Cardiac septum (tissue), 1 donor: ENCODE measurements around the gene ZBTB24. TPM values are rescaled to one million over a fixed set of nuclear protein-coding genes. Genes with fewer than 3 reads are reported as not detected.
A peak's percentile ranks its signal among the peaks of the same experiment; 100 is the strongest.
"Not testable (repeated sequence)": the region's sequence is repeated elsewhere in the genome, so short reads cannot be mapped to it uniquely, and the experiment has no call there.

Experiments
- DNase-seq: peaks from one replicate; pipeline ENCODE4 v3.0.0-alpha.2; 2020; ENCODE audit warnings: low spot score
- intact Hi-C: fragments of 100-400 bp; cut with DNase I; formaldehyde crosslinking; loops from one replicate; pipeline ENCODE4 v1.14.0; 2022
- long read RNA-seq: library from polyadenylated mRNA; unstranded; transcript quantifications from one replicate; pipeline ENCODE4 v2.0.0, GENCODE V29; 2021
- total RNA-seq: library from RNA; stranded (reverse); fragmentation: NEBNext Ultra II Directional; extraction: Animal tissue kit (Norgen Biotek cat#: 25700); gene quantifications from one replicate; pipeline ENCODE4 v1.2.1, GENCODE V29; 2021
- donor health status: DM: no; HTN: no; CAD: no.

ZBTB24 gene
- 3.0 TPM for total RNA-seq
- long read RNA-seq, full-length matches to known transcripts, result 1 of 3 reads
- long read RNA-seq, partial matches to known transcripts, result 1 of 3 reads
- long read RNA-seq, other reads (novel, unspliced or antisense), result 1 of 3 reads

- peak; percentile 95 for DNase-seq
- intact Hi-C loops, result loop anchor here (5.0 kb wide), 1 partner anchor 41 kb away; the partner anchor contains the start of genes PPIL6 and SMPD2
Observed at GRCh38 chr6:109482905-109483734, at the start of gene ZBTB24. Gene ZBTB24 (minus strand): TSS chr6:109483219. CDS start chr6:109482026, 1,193 bp downstream.

- intact Hi-C loops, result no loop called here
- no peak for DNase-seq
Observed at GRCh38 chr6:109531446-109531845, 48.4 kb upstream of the ZBTB24 start.

- DNase-seq, result no peak
- intact Hi-C loops, result loop anchor here (5.0 to 10.0 kb wide), 3 partner anchors 167 to 524 kb away; partner anchors contain the start of genes AK9 and FIG4
Observed at GRCh38 chr6:109527989-109528388, 45.0 kb upstream of the ZBTB24 start.

GRCh38 chr6:109526905-109527628 is 44.0 kb upstream of the ZBTB24 start:
- intact Hi-C loops, result loop anchor here (5.0 to 10.0 kb wide), 3 partner anchors 168 to 525 kb away; partner anchors contain the start of genes AK9 and FIG4
- DNase-seq, result no peak

- intact Hi-C loops, result loop anchor here (10.0 kb wide), 1 partner anchor 171 kb away; the partner anchor contains the start of genes AK9 and FIG4
- no peak for DNase-seq
Observed at GRCh38 chr6:109524129-109524528, 41.1 kb upstream of the ZBTB24 start.

- intact Hi-C loops, result loop anchor here (10.0 kb wide), 1 partner anchor 171 kb away; the partner anchor contains the start of genes AK9 and FIG4
- DNase-seq, result no peak
Observed at GRCh38 chr6:109523478-109523877, 40.5 kb upstream of the ZBTB24 start.

- intact Hi-C loops, result loop anchor here (10.0 kb wide), 1 partner anchor 174 kb away; the partner anchor contains the start of genes AK9 and FIG4
- DNase-seq, result no peak
Observed at GRCh38 chr6:109521080-109521479, 38.1 kb upstream of the ZBTB24 start.

GRCh38 chr6:109519647-109520046 is 36.6 kb upstream of the ZBTB24 start:
- intact Hi-C loops, result loop anchor here (10.0 kb wide), 1 partner anchor 175 kb away; the partner anchor contains the start of genes AK9 and FIG4
- not testable (repeated sequence) for DNase-seq

GRCh38 chr6:109516929-109517328 is 33.9 kb upstream of the ZBTB24 start:
- intact Hi-C loops, result no loop called here
- no peak for DNase-seq

GRCh38 chr6:109515781-109516409 is 32.9 kb upstream of the ZBTB24 start:
- DNase-seq, result no peak
- intact Hi-C loops, result no loop called here

- DNase-seq, result no peak
- intact Hi-C loops, result no loop called here
Observed at GRCh38 chr6:109514946-109515345, 31.9 kb upstream of the ZBTB24 start.

GRCh38 chr6:109513571-109514071 is 30.6 kb upstream of the ZBTB24 start:
- intact Hi-C loops, result no loop called here
- no peak for DNase-seq

GRCh38 chr6:109512271-109512817 is 29.3 kb upstream of the ZBTB24 start:
- no peak for DNase-seq
- intact Hi-C loops, result no loop called here

GRCh38 chr6:109511832-109512231 is 28.8 kb upstream of the ZBTB24 start:
- no peak for DNase-seq
- intact Hi-C loops, result no loop called here

- no peak for DNase-seq
- intact Hi-C loops, result no loop called here
Observed at GRCh38 chr6:109510358-109510757, 27.3 kb upstream of the ZBTB24 start.

- intact Hi-C loops, result no loop called here
- no peak for DNase-seq
Observed at GRCh38 chr6:109508166-109508860, 25.3 kb upstream of the ZBTB24 start.

- intact Hi-C loops, result no loop called here
- no peak for DNase-seq
Observed at GRCh38 chr6:109507490-109508072, 24.6 kb upstream of the ZBTB24 start.

GRCh38 chr6:109506841-109507240 is 23.8 kb upstream of the ZBTB24 start:
- intact Hi-C loops, result no loop called here
- DNase-seq, result no peak
